ENCODE measurements around the gene SMR3A. TPM values are rescaled to one million over a fixed set of nuclear protein-coding genes. Genes with fewer than 3 reads are reported as not detected.

SMR3A gene
- not detected for total RNA-seq (2021; ENCODE audit: unreplicated experiment)
- not detected for polyA plus RNA-seq (2012; ENCODE audit: insufficient read length)
- not detected for Bru-seq, nascent RNA
- BruChase-seq, experiment 1, labeled RNA remaining after a 2-hour chase: not detected
- BruChase-seq, experiment 2, labeled RNA remaining after a 6-hour chase: not detected
- long read RNA-seq: 0 reads

GRCh38 chr4:70360460-70360859, at the start of gene SMR3A:
TSS of gene SMR3A (plus strand) at chr4:70360760. CDS start at chr4:70362116, 1,356 bp downstream.
- no peak for TF ChIP-seq SIN3A (IDR thresholded peaks at IDR 0.05; ENCODE audit: borderline replicate concordance, insufficient read depth, low read depth, low read length)
- no peak for TF ChIP-seq REST (IDR thresholded peaks at IDR 0.05; ENCODE audit: insufficient read depth in 1 of 2, low read depth in 2 of 2, low read length in 1 of 2)
- TF ChIP-seq TCF7L2 (IDR thresholded peaks at IDR 0.05; ENCODE audit: low read depth, low read length): no peak
- TF ChIP-seq POLR2AphosphoS5 (IDR thresholded peaks at IDR 0.05; ENCODE audit: low read depth, low read length): no peak
- TF ChIP-seq, protein P1, sequence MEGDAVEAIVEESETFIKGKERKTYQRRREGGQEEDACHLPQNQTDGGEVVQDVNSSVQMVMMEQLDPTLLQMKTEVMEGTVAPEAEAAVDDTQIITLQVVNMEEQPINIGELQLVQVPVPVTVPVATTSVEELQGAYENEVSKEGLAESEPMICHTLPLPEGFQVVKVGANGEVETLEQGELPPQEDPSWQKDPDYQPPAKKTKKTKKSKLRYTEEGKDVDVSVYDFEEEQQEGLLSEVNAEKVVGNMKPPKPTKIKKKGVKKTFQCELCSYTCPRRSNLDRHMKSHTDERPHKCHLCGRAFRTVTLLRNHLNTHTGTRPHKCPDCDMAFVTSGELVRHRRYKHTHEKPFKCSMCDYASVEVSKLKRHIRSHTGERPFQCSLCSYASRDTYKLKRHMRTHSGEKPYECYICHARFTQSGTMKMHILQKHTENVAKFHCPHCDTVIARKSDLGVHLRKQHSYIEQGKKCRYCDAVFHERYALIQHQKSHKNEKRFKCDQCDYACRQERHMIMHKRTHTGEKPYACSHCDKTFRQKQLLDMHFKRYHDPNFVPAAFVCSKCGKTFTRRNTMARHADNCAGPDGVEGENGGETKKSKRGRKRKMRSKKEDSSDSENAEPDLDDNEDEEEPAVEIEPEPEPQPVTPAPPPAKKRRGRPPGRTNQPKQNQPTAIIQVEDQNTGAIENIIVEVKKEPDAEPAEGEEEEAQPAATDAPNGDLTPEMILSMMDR (IDR thresholded peaks at IDR 0.05): no peak
- H3K9me3 ChIP-seq (ENCODE audit: control insufficient read depth, insufficient read depth, low read depth, low read length): no peaks in the 10 kb centered on the region
- H3K4me3 ChIP-seq (ENCODE audit: low read depth in 2 of 2, low read length in 2 of 2): no peak within 1 kb of the TSS
- no peaks in the 10 kb centered on the region; the same call in 1 of the 2 replicates for H3K36me3 ChIP-seq (ENCODE audit: control insufficient read depth, insufficient read depth, low read length)
- ATAC-seq (no peak), DNase-seq (ENCODE audit: low read depth, low spot score) (no peak)
- H3K27me3 ChIP-seq (ENCODE audit: control insufficient read depth, insufficient read depth, low read length): no peaks in the 10 kb centered on the region
- no peak within 1 kb of the TSS for H3K27ac ChIP-seq (ENCODE audit: low read length)
- ChIA-PET POLR2A (no interaction called here), CTCF (no interaction called here)
- in situ Hi-C loops (cut with HindIII; ENCODE audit: low pct_unique_long_range_greater_than_20kb, low sequenced_read_pairs): no loop called here
- BruUV-seq (replicated peaks): no TSS peak
- intact Hi-C loops (cut with micrococcal nuclease; ENCODE audit: unreplicated experiment): no loop called here
- no peaks in the 10 kb centered on the region for H3K4me1 ChIP-seq (ENCODE audit: control insufficient read depth, insufficient read depth, low read length)

DNA sequence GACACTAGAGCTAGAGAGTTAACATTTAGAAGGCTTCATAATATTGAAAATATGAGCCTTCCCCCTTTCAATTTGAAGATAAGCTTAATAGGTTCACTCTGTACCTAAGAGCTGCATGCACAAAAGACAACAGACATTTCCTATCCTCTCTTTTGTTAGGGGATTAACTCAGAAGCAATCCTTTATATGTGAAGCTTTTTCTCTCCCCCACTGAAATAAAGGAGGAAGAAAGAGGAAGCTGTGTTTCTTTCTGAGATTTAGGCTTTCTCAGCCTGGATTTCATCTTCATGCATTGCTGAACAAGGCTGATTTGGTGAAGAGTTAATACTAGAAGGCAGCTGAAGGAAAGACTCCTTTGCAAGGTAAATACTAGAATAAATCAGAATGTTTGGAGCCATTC, 46.8 kb upstream of the SMR3A start:
- no TSS peak for BruUV-seq (replicated peaks)
- ATAC-seq (no peak), DNase-seq (ENCODE audit: low read depth, low spot score) (no peak)
- Histone ChIP-seq H3K27me3 (ENCODE audit: control insufficient read depth, insufficient read depth, low read length) (no peaks in the 10 kb centered on the region), H3K36me3 (ENCODE audit: control insufficient read depth, insufficient read depth, low read length) (no peaks in the 10 kb centered on the region), H3K4me1 (ENCODE audit: control insufficient read depth, insufficient read depth, low read length) (no peaks in the 10 kb centered on the region), H3K27ac (ENCODE audit: low read length) (no peak overlapping the region), H3K9me3 (ENCODE audit: control insufficient read depth, insufficient read depth, low read depth, low read length) (no peaks in the 10 kb centered on the region), H3K4me3 (ENCODE audit: low read depth in 2 of 2, low read length in 2 of 2) (no peak overlapping the region)
- ChIA-PET CTCF (no interaction called here), POLR2A (no interaction called here)
- intact Hi-C loops (cut with micrococcal nuclease; ENCODE audit: unreplicated experiment): no loop called here
- in situ Hi-C loops (cut with HindIII; ENCODE audit: low pct_unique_long_range_greater_than_20kb, low sequenced_read_pairs): no loop called here
- TF ChIP-seq SIN3A (IDR thresholded peaks at IDR 0.05; ENCODE audit: borderline replicate concordance, insufficient read depth, low read depth, low read length) (no peak), REST (IDR thresholded peaks at IDR 0.05; ENCODE audit: insufficient read depth in 1 of 2, low read depth in 2 of 2, low read length in 1 of 2) (no peak), POLR2AphosphoS5 (IDR thresholded peaks at IDR 0.05; ENCODE audit: low read depth, low read length) (no peak)

Measured in Panc1 (cell line).